Measurements from ENCODE around the gene JAK1. TPM values are rescaled to one million over a fixed set of nuclear protein-coding genes. Genes with fewer than 3 reads are reported as not detected.
A peak's percentile ranks its signal among the peaks of the same experiment; 100 is the strongest.

JAK1 gene
- total RNA-seq, 2 donors from 2014 or later = 22.9 to 23.2 TPM

DNA sequence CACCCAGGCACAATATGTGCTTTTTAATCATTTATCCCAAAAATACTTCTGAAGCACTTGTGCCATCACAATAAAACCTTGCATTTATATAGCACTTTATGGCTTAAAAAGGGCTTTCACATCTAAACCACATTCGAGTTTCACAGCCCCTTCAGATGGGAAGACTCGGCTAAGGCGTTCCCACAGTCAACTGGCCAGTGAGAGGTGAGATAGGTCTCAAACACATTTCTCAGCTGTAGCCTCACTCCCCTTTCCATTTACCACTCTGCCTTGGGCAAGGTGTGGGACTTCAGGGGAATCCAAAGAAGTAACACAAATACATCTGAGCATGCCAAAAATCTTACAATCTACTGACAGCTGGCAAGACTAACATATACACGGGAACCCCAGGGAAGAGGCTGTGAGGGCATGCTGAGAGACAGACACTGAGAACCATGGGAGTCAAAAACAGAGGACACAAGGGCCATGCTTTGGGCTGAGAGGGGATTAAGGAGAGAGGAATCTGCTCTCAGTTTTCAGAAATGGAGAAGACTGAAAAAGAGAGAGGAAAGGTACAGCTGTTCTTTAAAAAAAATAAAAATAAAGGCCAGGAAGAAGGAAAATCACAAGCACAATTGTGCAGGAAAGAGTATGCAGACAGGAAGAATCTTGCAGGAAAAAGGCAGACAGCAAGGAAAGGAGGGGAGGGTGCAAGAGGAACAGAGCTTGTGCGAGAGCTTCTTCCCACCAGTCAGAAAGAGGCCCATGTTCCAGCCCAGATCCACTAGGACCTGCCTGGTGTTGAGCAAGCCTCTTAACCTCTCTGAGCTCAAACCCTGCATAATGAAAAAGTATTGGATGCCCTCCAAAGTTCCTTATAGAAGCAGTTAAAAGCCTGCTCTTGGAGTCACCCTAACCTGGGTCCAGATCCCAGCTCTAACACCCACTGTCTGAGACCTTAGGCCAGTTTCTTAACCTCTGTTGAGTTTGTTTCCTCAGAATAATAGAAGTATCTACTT lies 73.5 kb downstream of the JAK1 start:
- Histone ChIP-seq H3K4me1 (ENCODE audit: control insufficient read depth, insufficient read depth, low read length) (peaks cover 7% of the 10 kb centered on the region), H3K27me3 (ENCODE audit: control insufficient read depth, insufficient read depth, low read length, poor library complexity, severe bottlenecking) (no peaks in the 10 kb centered on the region), H3K9me3 (ENCODE audit: control insufficient read depth, low read length) (no peaks in the 10 kb centered on the region), H3K36me3 (ENCODE audit: control insufficient read depth, insufficient read depth, low read length) (no peaks in the 10 kb centered on the region), H3K4me3 (ENCODE audit: low read length) (no peak overlapping the region), H3K9ac (ENCODE audit: extremely low read depth, low read length, poor library complexity, severe bottlenecking) (no peak overlapping the region), H3K27ac (ENCODE audit: low read depth, low read length) (no peak overlapping the region)
- H3K4me1 Mint-ChIP-seq = peaks cover 48% of the 10 kb centered on the region
- 78 to 100% methylated on average over 2 to 5 of the region's 5 CpGs for WGBS, 2 experiments (ENCODE audit: insufficient coverage in 1 of 2, insufficient read length in 1 of 2)
- no peaks in the 10 kb centered on the region for H3K9me3 Mint-ChIP-seq
- H3K27ac Mint-ChIP-seq = no peak overlapping the region
- no peak overlapping the region for H3K4me3 Mint-ChIP-seq
- TF ChIP-seq, protein P1, sequence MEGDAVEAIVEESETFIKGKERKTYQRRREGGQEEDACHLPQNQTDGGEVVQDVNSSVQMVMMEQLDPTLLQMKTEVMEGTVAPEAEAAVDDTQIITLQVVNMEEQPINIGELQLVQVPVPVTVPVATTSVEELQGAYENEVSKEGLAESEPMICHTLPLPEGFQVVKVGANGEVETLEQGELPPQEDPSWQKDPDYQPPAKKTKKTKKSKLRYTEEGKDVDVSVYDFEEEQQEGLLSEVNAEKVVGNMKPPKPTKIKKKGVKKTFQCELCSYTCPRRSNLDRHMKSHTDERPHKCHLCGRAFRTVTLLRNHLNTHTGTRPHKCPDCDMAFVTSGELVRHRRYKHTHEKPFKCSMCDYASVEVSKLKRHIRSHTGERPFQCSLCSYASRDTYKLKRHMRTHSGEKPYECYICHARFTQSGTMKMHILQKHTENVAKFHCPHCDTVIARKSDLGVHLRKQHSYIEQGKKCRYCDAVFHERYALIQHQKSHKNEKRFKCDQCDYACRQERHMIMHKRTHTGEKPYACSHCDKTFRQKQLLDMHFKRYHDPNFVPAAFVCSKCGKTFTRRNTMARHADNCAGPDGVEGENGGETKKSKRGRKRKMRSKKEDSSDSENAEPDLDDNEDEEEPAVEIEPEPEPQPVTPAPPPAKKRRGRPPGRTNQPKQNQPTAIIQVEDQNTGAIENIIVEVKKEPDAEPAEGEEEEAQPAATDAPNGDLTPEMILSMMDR (conservative IDR thresholded peaks at IDR 0.05) = no peak
- peak; percentile 59 for DNase-seq
- H3K27me3 Mint-ChIP-seq (ENCODE audit: insufficient read depth) = no peaks in the 10 kb centered on the region
- H3K36me3 Mint-ChIP-seq (ENCODE audit: low read depth) = no peaks in the 10 kb centered on the region

DNA sequence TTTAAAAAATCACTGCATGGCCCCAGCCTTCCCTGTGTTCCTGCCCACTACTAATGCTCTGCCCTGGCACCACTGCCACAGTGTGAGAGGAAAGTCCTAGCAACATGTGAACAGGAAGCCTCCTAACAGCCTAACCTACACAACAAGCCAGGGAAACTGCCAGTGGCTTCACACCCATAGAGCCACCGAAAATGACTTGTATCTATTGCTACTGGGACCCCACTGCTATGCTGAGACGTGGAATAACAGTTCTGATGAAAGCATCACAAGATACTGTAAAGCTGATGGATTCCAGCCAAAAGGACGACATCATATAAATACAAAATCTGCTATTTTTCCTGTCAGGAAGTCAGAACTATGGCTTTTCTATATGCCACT lies 74.9 kb downstream of the JAK1 start:
- H3K27ac ChIP-seq (ENCODE audit: low read depth, low read length) = no peak overlapping the region
- H3K27me3 Mint-ChIP-seq (ENCODE audit: insufficient read depth) = no peaks in the 10 kb centered on the region
- H3K4me1 Mint-ChIP-seq = peaks cover 51% of the 10 kb centered on the region
- H3K9me3 ChIP-seq (ENCODE audit: control insufficient read depth, low read length) = no peaks in the 10 kb centered on the region
- no peaks in the 10 kb centered on the region for H3K9me3 Mint-ChIP-seq
- peak overlapping the region; percentile 44 for H3K27ac Mint-ChIP-seq
- TF ChIP-seq, protein P1 (conservative IDR thresholded peaks at IDR 0.05) = no peak
- no peaks in the 10 kb centered on the region for H3K36me3 ChIP-seq (ENCODE audit: control insufficient read depth, insufficient read depth, low read length)
- H3K4me3 ChIP-seq (ENCODE audit: low read length) = no peak overlapping the region
- peaks cover 9% of the 10 kb centered on the region for H3K4me1 ChIP-seq (ENCODE audit: control insufficient read depth, insufficient read depth, low read length)
- H3K27me3 ChIP-seq (ENCODE audit: control insufficient read depth, insufficient read depth, low read length, poor library complexity, severe bottlenecking) = no peaks in the 10 kb centered on the region
- WGBS, 2 experiments (ENCODE audit: insufficient coverage in 1 of 2, insufficient read length in 1 of 2) = 77 to 87% methylated on average over 3 of the region's 3 CpGs
- no peaks in the 10 kb centered on the region for H3K36me3 Mint-ChIP-seq (ENCODE audit: low read depth)
- H3K4me3 Mint-ChIP-seq = no peak overlapping the region
- H3K9ac ChIP-seq (ENCODE audit: extremely low read depth, low read length, poor library complexity, severe bottlenecking) = no peak overlapping the region
- no peak for DNase-seq

DNA sequence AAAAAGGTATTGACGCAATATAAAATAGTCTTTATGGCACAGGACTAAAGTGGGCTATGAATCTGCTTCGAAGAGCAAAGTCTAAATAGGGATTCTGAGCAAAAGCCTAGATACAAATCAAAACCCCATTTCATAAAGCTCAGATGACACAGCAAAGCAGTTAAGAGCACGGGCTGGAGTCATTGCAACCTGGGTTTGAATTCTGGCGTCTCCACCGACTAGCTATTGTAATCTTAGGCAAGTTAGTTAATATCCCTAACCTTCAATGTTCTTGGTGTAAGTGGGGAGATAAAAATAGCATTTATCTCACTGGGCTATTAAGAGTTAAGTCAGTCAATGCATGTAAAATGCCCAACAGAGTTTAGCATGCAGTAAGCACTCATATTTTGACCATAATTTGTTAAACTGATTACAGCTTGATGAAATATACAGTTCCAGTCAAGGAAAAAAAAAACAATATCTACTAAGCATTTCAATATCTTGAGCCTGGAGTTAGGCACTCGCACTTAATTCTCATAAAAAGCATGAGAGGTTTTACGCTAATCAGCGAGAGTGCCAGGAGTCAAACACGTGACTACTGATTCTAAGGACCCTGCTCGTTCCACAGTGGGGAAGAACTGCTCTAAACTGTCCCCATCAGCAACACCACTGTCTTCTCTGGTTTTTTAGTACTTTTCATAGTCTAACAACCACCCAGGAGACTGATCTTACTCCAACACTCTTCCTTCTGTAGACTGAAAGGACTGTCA lies 75.5 kb downstream of the JAK1 start:
- H3K27ac Mint-ChIP-seq = peak overlapping the region; percentile 44
- no peaks in the 10 kb centered on the region for H3K9me3 Mint-ChIP-seq
- no peaks in the 10 kb centered on the region for H3K27me3 Mint-ChIP-seq (ENCODE audit: insufficient read depth)
- no peak overlapping the region for H3K27ac ChIP-seq (ENCODE audit: low read depth, low read length)
- no peaks in the 10 kb centered on the region for H3K36me3 ChIP-seq (ENCODE audit: control insufficient read depth, insufficient read depth, low read length)
- no peak overlapping the region for H3K4me3 ChIP-seq (ENCODE audit: low read length)
- H3K27me3 ChIP-seq (ENCODE audit: control insufficient read depth, insufficient read depth, low read length, poor library complexity, severe bottlenecking) = no peaks in the 10 kb centered on the region
- DNase-seq = no peak
- H3K9ac ChIP-seq (ENCODE audit: extremely low read depth, low read length, poor library complexity, severe bottlenecking) = no peak overlapping the region
- H3K4me1 Mint-ChIP-seq = peaks cover 48% of the 10 kb centered on the region
- 78 to 88% methylated on average over 6 to 10 of the region's 10 CpGs for WGBS, 2 experiments (ENCODE audit: insufficient coverage in 1 of 2, insufficient read length in 1 of 2)
- H3K4me1 ChIP-seq (ENCODE audit: control insufficient read depth, insufficient read depth, low read length) = peaks cover 9% of the 10 kb centered on the region
- TF ChIP-seq, protein P1 (conservative IDR thresholded peaks at IDR 0.05) = no peak
- no peaks in the 10 kb centered on the region for H3K36me3 Mint-ChIP-seq (ENCODE audit: low read depth)
- H3K4me3 Mint-ChIP-seq = no peak overlapping the region
- H3K9me3 ChIP-seq (ENCODE audit: control insufficient read depth, low read length) = no peaks in the 10 kb centered on the region
